Kasumi-1 (cell line): ENCODE measurements around the gene NOP58.
"Not testable (repeated sequence)": the region's sequence is repeated elsewhere in the genome, so short reads cannot be mapped to it uniquely, and the experiment has no call there.

Source experiments
- DNase-seq, 2 experiments: peaks; one replicate each; lab custom pipeline; 2025; lab: John Stamatoyannopoulos, UW

Gene NOP58

GRCh38 chr2:202265467-202266277 lies at the start of gene NOP58:
Gene NOP58, plus strand, starts transcription at chr2:202265763. Its CDS starts 179 bp downstream, at chr2:202265942.
- DNase-seq: peak; percentile 99

DNA sequence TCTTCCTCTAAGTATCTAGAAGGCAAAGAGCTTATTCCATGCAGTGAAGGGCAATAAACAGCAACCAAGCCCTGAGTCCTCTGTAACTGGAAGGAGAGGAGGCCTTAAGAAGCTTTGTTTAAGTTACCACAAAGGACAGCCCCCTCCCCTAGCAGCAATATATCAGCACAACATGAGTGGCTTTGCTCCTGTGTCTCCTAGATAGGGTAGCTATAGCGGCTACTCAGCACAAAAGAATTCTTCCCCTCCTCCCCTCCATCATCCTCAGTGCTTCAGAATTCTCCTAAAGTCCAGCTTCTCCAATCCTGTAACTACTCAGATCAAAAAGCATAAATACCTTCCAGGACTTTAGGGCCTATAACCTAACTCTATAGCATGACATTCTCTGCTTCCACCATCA lies 43.7 kb upstream of the NOP58 start:
- DNase-seq: no peak

GRCh38 chr2:202237787-202238233 lies 27.8 kb upstream of the NOP58 start:
- peak; percentile 65 to 66 for DNase-seq

GRCh38 chr2:202238234-202239197 lies 27.0 kb upstream of the NOP58 start, which contains the start of gene SUMO1:
Gene SUMO1, minus strand, starts transcription at chr2:202238597. Its CDS starts 146 bp downstream, at chr2:202238451.
- DNase-seq: peak; percentile 95

- DNase-seq: not testable (repeated sequence)
Measured at GRCh38 chr2:202247710-202248109, 17.9 kb upstream of the NOP58 start.

DNA sequence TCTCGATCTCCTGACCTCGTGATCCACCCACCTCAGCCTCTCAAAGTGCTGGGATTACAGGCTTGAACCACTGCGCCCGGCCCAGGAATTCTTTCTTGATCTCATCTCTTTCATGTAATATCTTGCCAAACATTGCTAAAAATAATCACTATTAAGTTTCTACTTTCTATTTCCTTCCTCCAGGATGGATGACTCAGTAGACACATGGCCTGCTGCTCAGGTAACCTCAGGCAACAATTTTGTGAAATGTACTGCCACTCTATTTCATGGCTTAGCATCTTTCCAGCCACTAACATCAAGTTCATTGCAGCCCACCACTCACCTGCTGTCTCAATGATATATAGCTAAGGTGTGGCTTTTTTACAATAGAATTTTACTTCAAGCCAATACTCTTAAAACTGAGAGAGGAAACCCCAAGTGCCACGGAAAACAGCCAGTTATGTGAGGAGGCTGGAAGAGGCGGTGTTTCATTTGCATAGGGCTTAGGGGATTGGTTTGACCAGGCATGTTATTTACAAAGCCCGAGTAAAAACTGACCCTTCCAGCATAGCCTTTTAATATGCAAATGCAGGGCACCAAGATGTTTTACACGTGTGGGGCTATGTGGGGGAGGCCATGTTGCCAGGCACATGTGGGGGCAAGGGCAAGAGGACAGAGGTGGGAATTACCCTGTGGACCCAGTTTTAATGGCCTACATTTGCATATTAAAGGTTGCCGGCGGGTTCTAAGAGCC lies 15.9 kb upstream of the NOP58 start:
- no peak for DNase-seq

- DNase-seq: no peak
Measured at GRCh38 chr2:202251494-202251893, 14.1 kb upstream of the NOP58 start.

DNA sequence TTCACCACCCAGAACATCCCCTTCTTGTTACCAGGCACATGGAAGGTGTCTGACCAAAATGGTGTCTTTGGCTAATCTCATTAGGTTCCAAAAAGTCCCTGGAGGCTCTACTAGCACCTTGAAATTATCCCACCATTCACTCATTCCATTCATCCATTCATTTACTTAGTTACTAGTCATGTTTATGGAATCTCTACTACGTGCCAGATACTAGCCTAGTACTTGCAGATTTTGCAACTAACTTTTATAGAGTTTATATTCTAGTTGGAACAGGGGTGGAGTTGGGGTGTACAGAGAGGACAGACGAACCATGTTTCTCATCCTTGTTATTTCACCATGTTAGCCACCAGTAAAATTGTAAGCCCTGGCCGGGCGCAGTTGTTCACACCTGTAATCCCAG lies 4.0 kb upstream of the NOP58 start:
- DNase-seq: no peak

DNA sequence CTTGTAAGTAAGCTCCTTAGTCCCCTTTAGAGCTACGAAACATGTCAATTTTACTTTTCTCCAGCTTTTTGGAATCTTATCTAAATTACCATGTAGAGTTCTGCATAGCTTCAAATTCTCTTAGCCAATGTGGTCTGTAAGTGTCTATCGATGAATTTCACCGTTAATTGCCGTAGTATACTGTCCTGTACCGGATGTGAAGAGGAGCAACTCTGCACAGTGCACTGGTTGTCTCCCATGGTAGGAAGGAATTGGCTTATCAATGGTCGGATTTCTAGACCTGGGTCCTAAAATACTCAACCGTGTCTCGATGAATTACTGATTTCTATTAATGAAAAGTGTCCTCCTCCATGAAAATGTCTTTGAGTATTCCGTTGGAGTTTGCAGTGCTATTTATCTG lies 1.9 kb downstream of the NOP58 start:
- peak in 1 of 2 experiments; percentile 50 for DNase-seq

GRCh38 chr2:202269585-202269984 lies 4.0 kb downstream of the NOP58 start:
- DNase-seq: peak; percentile 41 to 54

GRCh38 chr2:202270487-202270886 lies 4.9 kb downstream of the NOP58 start:
- DNase-seq: no peak

DNA sequence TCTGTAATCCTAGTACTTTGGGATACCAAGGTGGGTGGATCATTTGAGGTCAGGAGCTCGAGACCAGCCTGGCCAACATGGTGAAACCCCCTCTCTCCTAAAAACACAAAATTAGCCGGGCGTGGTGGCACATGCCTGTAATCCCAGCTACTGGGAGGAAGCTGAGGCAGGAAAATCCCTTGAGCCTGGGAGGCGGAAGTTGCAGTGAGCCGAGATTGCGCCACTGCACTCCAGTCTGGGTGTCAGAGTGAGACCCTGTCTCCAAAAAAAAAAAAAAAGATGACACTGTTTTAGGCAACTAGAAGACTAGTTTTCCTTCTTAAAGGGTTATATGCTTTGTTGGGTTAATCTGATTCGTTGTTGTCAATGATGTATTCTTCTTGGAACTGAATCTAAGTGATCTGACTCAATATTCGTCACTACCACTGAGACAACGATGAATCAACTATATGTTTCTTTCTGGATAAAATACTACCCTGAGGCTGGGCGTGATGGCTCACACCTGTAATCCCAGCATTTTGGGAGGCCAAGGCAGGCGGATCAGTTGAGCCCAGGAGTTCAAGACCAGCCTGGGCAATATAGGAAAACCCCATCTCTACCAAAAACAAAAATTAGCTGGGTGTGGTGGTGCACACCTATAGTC lies 10.6 kb downstream of the NOP58 start:
- DNase-seq: not testable (repeated sequence)

- DNase-seq: peak in 1 of 2 experiments; percentile 28
Measured at GRCh38 chr2:202278036-202278760, 12.6 kb downstream of the NOP58 start.

GRCh38 chr2:202278944-202279343 lies 13.4 kb downstream of the NOP58 start:
- DNase-seq: peak; percentile 82 to 86

GRCh38 chr2:202286595-202286994 lies 21.0 kb downstream of the NOP58 start:
- DNase-seq: no peak

DNA sequence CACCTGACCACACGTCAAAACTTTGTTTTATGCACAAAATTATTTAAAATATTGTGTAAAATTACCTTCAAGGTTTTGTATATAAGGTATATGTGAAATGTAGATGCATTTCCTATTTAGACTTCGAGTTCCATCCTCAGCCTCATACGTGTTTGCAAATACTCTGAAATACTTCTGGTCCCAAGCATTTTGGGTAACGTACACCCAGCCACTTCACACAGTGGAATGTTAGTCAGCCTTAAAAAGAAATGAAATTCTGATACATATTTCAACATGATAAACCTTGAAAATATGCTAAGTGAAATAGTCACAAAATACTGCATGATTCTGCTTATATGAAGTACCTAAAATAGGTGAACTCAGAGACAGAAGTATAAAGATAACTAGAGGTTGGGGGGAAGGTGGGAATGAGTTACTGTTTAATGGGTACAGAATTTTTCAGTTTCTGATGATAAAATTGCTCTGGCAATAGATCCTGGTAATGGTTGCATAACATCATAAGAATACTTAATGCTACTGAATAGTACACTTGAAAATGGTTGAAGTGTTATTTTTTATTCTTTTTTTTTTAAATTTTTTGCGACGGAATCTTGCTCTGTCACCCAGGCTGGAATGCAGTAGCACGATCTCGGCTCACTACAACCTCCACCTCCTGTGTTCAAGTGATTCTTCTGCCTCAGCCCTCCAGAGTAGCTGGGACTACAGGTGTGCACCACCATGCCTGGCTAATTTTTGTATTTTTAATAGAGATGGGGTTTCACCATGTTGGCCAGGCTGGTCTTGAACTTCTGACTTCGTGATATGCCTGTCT lies 24.0 kb downstream of the NOP58 start:
- no peak for DNase-seq

GRCh38 chr2:202290316-202290715 lies 24.8 kb downstream of the NOP58 start:
- DNase-seq: no peak

DNA sequence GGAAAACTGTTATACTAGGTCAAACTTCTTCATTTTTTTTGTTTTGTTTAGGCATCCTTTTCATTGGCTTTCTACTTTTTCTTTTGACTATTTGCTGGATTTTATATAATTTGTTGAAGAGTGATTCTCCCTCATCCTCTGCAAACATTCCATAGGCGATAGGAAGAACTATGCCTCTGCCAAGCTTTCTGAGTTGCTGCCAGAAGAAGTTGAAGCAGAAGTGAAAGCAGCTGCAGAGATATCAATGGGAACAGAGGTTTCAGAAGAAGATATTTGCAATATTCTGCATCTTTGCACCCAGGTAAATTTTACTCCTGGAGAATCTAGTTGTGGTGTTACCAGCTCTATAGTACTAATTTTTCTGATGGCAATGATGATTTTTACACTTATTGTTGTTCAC lies 25.4 kb downstream of the NOP58 start:
- no peak for DNase-seq

GRCh38 chr2:202299712-202300111 lies 34.1 kb downstream of the NOP58 start:
- DNase-seq: no peak

GRCh38 chr2:202306034-202306433 lies 40.5 kb downstream of the NOP58 start:
- no peak for DNase-seq
